ENCODE data around the gene ZNF217.
"Not testable (repeated sequence)": the region's sequence is repeated elsewhere in the genome, so short reads cannot be mapped to it uniquely, and the experiment has no call there.

ZNF217 gene

DNA sequence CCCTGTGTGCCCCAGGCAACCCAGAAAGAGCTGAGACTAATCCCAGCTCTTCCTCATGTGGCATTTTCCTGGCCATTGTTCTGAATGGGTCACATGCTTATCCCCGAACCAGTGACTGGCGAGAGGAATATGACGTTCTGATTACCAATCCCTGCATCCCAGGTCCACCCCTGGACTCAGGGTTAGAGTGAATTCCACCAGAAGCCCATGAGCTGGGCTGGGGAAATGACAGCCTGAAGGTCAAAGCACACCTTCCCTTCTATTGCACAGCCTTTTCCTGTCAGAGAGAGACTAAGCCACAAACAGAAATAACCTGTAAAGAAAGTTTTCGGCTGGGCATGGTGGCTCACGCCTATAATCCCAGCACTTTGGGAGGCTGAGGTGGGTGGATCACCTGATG, 70.9 kb downstream of the ZNF217 start:
- no peak for DNase-seq

DNA sequence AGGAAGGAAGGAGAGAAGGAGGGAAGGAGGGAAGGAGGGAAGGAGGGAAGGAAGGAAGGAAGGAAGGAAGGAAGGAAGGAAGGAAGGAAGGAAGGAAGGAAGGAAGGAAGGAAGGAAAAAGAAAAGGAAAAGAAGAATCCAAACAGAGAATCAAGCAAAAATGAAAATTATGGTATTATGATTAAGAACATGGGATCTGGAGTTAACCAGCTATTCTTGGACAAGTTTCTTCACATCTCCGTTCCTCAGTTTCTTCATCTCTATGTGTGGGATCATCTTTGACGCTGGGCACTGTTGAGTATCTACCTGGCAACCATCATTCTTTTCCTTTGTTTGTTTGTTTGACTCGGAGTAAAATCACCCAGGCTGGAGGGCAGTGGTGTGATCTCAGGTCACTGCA, 71.6 kb downstream of the ZNF217 start:
- no peak for DNase-seq

DNA sequence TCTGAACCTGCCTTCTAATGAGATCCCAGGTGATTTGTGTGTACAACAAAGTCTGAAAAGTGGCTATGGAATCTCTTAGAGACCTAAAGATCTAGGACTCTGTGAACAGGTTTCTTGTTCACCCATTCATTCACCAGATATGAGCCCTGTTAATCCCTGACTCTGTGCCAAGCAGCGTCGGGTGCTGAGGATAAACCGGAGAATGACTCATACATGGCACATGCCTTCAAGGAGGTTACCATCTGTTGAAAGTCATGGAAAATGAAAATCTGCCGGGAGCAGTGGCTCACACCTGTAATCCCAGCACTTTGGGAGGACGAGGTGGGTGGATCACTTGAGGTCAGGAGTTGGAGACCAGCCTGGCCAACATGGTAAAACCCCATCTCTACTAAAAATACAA, 72.2 kb downstream of the ZNF217 start:
- DNase-seq, result not testable (repeated sequence)

DNA sequence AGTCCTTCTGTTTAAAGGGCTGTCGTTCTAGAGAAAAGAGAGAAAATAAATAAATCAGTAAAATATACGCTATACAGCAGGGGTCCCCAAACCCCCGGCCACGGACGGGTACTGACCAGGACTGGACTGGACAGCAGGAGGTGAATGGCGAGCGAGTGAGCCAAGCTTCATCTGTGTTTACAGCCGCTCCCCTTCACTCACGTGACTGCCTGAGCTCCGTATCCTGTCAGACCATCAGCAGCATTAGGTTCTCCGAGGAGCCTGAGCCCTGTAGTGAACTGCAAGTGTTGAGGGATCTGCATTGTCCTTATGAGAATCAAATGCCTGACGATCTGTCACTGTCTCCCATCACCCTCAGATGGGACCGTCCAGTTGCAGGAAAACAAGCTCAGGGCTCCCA, 76.5 kb downstream of the ZNF217 start:
- DNase-seq, result peak; percentile 7
